ENCODE data around the gene PRKAR2B.
A peak's percentile ranks its signal among the peaks of the same experiment; 100 is the strongest.
"Not testable (repeated sequence)": the region's sequence is repeated elsewhere in the genome, so short reads cannot be mapped to it uniquely, and the experiment has no call there.

Gene PRKAR2B

DNA sequence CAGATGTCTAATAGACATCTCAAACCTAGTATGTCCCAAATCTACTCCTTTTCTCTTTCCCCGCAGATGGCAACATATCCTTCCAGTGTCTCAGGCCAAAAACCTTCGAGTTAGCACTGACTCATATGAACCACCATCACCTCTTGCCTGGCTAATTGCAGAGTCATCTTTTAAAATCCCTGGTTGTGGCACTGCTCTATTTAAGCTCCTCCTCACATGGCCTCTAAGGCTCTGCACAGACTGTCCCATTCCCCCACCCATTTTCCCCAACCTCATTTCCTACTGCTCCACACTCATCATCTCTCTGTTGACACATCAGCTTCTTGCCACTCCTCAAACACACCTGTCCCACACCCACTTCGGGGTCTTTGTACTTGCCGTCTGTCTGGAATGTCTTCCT, 107.5 kb downstream of the PRKAR2B start:
- peak; percentile 39 for DNase-seq (ENCODE audit: low read depth)
- no peak overlapping the region for H3K4me3 ChIP-seq (ENCODE audit: low read depth, low read length)
- TF ChIP-seq, protein P1, sequence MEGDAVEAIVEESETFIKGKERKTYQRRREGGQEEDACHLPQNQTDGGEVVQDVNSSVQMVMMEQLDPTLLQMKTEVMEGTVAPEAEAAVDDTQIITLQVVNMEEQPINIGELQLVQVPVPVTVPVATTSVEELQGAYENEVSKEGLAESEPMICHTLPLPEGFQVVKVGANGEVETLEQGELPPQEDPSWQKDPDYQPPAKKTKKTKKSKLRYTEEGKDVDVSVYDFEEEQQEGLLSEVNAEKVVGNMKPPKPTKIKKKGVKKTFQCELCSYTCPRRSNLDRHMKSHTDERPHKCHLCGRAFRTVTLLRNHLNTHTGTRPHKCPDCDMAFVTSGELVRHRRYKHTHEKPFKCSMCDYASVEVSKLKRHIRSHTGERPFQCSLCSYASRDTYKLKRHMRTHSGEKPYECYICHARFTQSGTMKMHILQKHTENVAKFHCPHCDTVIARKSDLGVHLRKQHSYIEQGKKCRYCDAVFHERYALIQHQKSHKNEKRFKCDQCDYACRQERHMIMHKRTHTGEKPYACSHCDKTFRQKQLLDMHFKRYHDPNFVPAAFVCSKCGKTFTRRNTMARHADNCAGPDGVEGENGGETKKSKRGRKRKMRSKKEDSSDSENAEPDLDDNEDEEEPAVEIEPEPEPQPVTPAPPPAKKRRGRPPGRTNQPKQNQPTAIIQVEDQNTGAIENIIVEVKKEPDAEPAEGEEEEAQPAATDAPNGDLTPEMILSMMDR (IDR thresholded peaks at IDR 0.05; ENCODE audit: low read depth, low read length), result no peak
- TF ChIP-seq POLR2A (IDR thresholded peaks at IDR 0.05; ENCODE audit: extremely low read depth, insufficient read length) (no peak), MYC (IDR thresholded peaks at IDR 0.05; ENCODE audit: low read depth, low read length) (no peak)
- TF ChIP-seq, protein P2, sequence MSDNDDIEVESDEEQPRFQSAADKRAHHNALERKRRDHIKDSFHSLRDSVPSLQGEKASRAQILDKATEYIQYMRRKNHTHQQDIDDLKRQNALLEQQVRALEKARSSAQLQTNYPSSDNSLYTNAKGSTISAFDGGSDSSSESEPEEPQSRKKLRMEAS (IDR thresholded peaks at IDR 0.05; ENCODE audit: low read depth, low read length), result no peak

DNA sequence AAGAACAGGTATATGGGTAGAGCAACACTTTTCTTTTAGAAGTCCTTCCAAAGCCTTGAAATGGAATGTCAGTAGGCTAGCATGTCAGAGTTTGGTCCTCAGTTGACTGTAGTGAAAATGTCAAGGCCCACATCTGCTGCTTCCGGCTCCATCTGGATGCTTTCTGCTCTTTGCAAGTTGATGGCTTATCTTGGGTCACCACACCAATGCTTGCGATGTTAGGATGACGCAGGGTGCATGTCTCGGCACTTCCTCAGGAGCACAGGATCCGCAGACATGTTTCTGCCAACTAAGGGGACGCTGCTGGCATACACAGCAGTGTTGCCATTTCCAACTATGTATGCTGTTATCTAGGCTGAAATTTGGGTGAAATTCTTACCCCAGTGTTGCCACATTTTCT, 110.3 kb downstream of the PRKAR2B start:
- TF ChIP-seq, protein P2 (IDR thresholded peaks at IDR 0.05; ENCODE audit: low read depth, low read length), result no peak
- TF ChIP-seq MYC (IDR thresholded peaks at IDR 0.05; ENCODE audit: low read depth, low read length), result no peak
- TF ChIP-seq, protein P1 (IDR thresholded peaks at IDR 0.05; ENCODE audit: low read depth, low read length), result no peak
- no peak for TF ChIP-seq POLR2A (IDR thresholded peaks at IDR 0.05; ENCODE audit: extremely low read depth, insufficient read length)
- no peak overlapping the region for H3K4me3 ChIP-seq (ENCODE audit: low read depth, low read length)
- DNase-seq (ENCODE audit: low read depth), result no peak

DNA sequence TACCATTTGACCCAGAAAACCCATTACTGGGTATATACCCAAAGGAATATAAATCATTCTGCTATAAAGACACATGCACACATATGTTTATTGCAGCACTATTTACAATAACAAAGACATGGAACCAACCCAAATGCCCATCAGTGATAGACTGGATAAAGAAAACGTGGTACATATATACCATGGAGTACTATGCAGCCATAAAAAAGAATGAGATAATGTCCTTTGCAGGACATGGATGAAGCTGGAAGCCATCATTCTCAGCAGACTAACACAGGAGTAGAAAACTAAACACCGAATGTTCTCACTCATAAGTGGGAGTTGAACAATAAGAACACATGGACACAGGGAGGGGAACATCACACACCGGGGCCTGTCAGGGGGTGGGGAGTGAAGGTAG, 111.2 kb downstream of the PRKAR2B start:
- DNase-seq (ENCODE audit: low read depth); H3K4me3 ChIP-seq (ENCODE audit: low read depth, low read length): not testable (repeated sequence)

DNA sequence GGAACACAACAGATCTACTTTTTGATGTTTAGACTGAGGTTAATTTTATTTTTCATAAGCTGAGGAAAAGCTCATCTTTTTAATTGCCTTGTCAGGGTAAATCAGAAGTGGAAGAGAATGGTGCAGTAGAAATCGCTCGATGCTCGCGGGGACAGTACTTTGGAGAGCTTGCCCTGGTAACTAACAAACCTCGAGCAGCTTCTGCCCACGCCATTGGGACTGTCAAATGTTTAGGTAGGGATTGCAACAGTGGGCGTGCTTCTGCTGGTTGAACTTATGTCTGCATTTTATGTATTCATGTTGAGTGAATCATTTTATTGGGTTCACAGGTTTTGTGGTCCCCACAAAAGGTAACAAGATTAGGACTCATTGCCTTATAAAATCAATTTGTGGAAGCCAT, 112.6 kb downstream of the PRKAR2B start:
- no peak for DNase-seq (ENCODE audit: low read depth)
- H3K4me3 ChIP-seq (ENCODE audit: low read depth, low read length), result no peak overlapping the region
- no peak for TF ChIP-seq POLR2A (IDR thresholded peaks at IDR 0.05; ENCODE audit: extremely low read depth, insufficient read length)
- TF ChIP-seq MYC (IDR thresholded peaks at IDR 0.05; ENCODE audit: low read depth, low read length), result no peak
- TF ChIP-seq, protein P2 (IDR thresholded peaks at IDR 0.05; ENCODE audit: low read depth, low read length), result no peak
- TF ChIP-seq, protein P1 (IDR thresholded peaks at IDR 0.05; ENCODE audit: low read depth, low read length), result no peak

DNA sequence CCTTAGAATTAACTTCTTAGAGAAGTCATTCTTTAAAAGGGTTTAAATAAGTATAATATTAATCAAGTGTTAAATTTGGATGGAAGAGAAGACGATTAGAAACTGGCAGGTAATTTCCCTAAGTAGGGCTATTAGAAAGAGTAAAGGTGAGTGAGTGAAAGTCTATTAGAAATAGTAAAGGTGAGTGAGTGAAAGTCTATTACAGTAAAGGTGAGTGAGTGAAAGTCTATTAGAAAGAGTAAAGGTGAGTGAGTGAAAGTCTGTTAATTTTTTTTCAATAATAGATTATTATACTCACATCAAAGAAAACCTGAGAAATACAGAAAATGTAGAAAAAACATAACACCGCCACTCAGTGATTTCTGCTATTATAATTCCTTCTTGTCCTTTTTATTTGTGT, 113.5 kb downstream of the PRKAR2B start:
- no peak for DNase-seq (ENCODE audit: low read depth)
- TF ChIP-seq, protein P2 (IDR thresholded peaks at IDR 0.05; ENCODE audit: low read depth, low read length), result no peak
- TF ChIP-seq MYC (IDR thresholded peaks at IDR 0.05; ENCODE audit: low read depth, low read length) (no peak), POLR2A (IDR thresholded peaks at IDR 0.05; ENCODE audit: extremely low read depth, insufficient read length) (no peak)
- TF ChIP-seq, protein P1 (IDR thresholded peaks at IDR 0.05; ENCODE audit: low read depth, low read length), result no peak
- H3K4me3 ChIP-seq (ENCODE audit: low read depth, low read length), result no peak overlapping the region

DNA sequence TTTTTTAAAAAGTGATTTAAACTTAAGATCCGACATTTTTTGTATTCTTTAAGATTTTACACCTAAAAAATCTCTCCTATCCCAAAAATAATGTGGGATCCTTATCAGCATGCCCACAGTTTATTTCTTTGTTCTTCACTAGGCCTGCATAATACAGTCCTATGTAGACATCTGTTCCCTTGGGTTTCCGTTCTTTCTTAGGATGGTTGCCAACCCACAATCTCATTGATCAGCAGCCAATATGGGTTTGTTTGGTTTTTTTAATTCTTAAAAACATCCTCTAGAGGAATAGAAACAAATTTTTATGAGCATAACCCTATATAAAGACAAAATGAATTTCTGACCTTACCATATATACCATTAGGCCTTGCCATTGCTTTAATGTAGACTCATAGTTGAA, 115.9 kb downstream of the PRKAR2B start:
- H3K4me3 ChIP-seq (ENCODE audit: low read depth, low read length), result no peak overlapping the region
- TF ChIP-seq, protein P2 (IDR thresholded peaks at IDR 0.05; ENCODE audit: low read depth, low read length), result no peak
- TF ChIP-seq MYC (IDR thresholded peaks at IDR 0.05; ENCODE audit: low read depth, low read length), result no peak
- TF ChIP-seq POLR2A (IDR thresholded peaks at IDR 0.05; ENCODE audit: extremely low read depth, insufficient read length), result no peak
- TF ChIP-seq, protein P1 (IDR thresholded peaks at IDR 0.05; ENCODE audit: low read depth, low read length), result no peak
- DNase-seq (ENCODE audit: low read depth), result no peak

Data from NB4 (cell line).